ENCODE measurements around the gene CROCC.
A peak's percentile ranks its signal among the peaks of the same experiment; 100 is the strongest.
"Not testable (repeated sequence)": the region's sequence is repeated elsewhere in the genome, so short reads cannot be mapped to it uniquely, and the experiment has no call there.

CROCC gene

DNA sequence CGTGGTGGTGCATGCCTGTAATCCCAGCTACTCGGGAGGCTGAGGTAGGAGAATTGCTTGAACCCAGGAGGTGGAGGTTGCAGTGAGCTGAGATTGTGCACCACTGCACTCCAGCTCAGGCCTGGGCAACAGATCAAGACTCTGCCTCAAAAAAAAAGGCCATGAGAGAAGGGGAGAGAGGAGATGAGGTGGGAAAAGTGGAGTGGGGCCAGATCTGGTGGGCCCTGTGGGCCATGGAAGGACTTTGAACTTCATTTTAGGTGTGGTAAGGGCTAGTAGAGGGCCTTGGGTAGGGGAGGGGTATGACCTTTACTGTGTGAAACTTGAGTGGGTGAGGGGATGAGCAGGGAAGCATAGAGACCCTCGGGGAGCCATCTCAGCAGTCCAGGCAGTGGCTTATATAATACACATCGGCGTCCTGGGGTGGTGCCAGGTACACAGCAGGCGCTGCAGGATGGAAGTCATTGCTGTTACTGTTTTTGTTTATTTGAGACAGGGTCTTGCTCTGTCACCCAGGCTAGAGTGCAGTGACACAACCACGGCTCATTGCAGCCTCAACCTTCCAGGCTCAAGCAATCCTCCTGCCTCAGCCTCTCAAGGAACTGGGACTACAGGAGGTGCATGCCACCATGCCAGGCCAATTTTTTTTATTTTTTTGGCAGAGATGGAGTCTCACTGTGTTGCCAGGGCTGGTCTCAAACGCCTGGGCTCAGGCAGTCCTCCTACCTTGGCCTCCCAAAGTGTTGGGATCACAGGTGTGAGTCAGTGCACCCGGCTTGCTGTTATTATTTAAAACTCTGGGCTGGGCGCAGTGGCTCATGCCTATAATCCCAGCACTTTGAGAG, 5.5 kb upstream of the CROCC start:
- DNase-seq = not testable (repeated sequence)

DNA sequence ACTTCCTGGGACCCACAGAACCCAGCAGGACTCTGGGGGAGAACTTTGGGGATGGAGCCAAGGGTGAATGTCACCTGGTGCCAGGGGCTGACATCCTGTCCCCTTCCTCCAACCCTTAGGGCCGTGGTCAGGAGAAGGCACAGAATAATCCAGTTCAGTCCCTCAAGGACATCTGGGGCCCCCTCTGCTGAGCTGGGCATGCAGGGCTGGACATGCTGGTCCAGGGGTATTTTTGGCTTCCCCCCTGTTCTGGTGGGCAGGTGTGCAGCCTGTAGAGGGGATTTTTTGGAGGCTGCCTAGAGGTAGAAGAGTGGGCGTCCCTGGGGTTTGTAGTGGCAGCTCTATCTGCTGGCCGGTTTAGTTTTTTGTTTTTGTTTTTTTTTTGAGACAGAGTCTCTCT, 3.4 kb upstream of the CROCC start:
- DNase-seq = no peak

DNA sequence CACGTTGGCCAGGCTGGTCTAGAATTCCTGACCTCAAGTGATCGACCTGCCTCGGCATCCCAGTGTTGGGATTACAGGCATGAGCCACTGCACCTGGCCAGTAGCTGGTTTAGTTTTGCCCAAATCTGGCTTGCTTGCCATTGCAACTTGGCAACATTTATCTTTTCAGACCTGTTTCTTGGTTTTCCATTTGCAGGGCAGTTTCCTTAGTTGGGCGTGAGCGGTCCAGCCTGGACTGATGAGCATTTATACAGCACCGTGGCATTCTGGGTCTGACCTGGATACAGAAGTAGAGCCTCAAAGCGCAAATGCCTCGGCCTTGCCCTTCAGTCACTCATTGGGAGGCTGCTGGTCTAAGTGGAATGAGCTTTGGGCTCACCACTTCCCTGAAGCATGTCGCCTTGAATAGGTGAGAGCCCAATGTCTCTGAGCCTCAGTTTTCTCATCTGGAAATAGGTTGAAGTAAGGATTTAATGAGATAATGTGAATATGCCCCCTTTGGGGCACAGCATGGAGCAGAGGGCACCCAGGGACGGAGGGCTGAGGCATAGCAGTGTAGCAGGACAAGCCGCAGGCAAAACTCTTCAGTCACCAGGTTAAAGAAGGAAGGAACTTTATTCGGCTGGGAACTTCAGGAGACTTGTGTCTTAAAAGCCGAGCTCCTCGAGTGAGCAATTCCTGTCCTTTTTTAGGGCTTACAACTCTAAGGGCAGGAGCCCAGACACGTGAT, 2.6 kb upstream of the CROCC start:
- not testable (repeated sequence) for DNase-seq

DNA sequence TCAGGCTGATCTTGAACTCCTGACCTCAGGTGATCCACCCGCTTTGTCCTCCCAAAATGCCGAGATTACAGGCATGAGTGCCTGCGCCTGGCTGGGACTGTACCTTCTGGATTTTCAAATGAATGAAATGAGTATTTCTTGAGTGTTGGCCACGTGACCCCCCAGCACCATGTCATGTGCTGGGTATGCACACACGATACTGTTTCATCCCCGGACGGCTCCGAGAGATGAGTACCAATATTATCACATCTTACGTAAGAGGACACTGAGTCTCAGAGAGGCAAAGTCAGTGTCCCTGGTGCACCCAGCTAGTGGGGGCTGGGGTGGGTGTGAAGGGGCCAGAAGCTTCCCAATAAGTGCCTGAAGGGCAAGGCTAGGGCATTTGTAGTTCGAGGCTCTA, 780 bp upstream of the CROCC start:
- DNase-seq = no peak

DNA sequence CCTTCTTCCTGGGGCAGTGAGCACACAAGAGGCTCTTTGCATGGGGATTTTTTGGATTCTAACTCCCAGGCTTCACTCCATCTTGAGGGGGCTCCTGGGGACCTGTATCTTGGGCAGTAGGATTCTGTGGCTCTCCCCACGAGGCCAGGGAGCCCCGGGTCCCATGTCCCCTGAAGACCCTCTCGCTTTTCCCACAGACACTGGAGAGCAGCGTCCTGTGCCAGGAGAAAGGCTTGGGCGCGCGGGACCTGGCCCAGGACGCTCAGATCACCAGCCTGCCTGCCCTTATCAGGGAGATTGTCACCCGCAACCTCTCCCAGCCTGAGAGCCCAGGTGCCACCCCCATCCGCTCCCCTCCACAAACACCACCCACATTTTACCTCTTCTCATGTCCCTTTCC, 735 bp downstream of the CROCC start:
- DNase-seq = no peak

- DNase-seq = no peak
These were observed 1.2 kb downstream of the CROCC start for GRCh38 chr1:16922885-16923431.

- no peak for DNase-seq
These were observed 2.6 kb downstream of the CROCC start for GRCh38 chr1:16924216-16924918.

DNA sequence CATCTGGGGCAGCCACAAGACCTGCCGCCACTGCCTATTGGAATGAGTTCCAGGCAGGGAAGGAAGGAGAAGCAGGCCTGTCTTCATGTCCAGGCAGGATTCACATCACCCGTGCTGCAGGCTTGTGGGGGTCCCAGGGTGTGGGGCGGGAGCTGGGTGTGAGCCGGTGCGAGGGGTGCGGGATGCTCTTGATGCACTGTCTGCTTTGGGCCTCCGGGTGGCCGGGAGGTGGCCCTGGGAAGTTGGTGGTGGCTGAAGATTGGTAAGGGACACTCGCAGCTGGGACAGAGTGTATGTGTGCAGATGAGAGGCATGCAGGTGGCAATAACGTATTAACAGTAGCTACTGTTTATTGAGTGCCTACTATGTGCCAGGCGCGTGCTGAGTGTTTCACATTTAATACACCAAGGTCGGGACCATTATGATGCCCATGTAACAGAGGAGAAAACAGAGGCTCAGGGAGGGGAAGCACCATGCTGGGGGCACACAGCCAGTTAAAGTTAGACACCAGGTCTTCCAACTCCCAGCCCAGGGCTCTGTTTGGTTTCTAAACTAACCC, 3.3 kb downstream of the CROCC start:
- DNase-seq = no peak

DNA sequence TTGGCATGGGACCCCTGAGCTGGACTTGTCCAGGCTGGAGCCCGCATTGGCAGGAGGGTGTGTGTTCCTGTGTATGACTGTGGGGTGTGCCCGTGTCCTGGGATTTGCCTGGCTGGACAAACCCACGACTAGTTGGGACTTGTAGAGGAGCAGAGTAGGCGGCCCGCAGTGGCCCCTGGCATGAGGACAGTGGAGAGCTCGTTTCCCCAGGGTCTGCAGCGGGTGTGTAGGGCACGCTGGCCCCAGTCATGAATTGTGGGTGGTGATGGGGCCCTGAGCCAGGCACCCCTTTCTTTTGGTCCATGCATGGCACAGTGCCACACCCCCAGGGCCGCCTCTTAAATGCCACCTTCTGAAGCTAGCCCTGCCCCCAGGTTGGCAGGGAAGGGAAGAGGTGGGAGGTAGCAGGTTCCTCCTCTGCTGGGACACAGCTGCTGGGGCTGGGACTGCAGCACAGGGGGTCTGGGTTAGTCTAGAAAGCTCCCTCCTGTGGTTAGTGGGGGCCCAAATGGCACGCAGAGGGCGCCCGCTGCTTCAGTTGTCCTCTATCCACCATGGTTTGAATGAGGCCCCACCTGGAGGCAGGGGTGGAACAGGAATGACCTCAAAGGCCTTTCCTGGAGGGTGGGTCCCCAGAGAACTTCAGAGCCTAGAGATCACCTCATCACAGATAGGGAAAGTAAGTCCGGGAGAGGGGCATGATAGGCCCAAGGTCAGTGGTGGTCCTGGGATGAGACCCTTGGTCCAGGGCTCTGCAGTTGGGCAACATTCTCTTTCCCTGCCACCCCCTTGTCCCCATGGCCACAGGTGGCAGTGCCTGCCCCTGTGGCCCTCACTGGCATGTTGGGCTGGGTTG, 4.1 kb downstream of the CROCC start:
- DNase-seq = no peak

DNA sequence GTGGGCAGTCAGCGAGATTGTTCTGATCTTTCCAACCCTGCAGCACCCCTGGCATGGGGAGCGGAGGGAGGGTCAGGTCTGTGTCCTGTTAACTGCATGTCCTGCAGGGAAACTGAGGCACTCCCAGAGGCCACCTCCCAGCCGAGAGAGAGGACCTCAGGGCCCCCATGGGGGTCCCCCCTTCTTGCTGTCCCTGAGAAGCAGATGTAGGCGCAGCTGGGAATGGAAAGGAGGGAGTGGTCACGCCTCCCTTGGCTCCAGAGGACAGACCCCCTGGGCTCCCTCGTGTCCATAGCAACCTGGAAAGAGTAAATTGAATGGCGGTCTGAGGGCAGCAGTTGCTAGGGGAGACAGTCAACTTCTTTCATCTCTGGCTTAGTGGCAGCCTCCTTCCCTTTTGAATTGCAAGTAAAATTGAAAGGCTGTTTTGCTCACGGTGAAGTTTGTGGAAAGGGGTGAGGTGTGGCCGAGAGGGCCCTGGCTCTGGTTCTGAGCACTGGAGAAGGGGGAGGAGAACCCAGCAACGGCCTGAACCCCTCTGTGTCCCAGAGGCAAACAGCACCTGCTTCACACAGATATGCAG, 4.9 kb downstream of the CROCC start:
- peak; percentile 98 for DNase-seq

DNA sequence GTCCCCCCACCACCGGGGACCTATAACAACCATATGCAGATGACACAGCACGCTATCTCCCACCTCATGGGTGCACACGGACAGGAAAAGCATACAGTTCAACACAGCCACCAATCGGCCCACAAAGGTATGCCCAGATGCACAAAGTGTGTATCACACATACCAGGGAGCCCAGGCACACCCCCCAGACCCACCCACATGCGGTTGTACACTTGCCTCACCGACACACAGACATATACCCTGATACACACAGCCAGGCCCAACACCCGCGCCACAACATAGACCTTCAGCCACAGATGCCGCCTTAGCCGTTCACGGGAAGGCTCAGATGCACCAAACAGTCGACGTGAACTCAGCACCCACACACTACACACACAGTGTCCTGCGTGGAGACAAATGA, 5.5 kb downstream of the CROCC start:
- DNase-seq = no peak

DNA sequence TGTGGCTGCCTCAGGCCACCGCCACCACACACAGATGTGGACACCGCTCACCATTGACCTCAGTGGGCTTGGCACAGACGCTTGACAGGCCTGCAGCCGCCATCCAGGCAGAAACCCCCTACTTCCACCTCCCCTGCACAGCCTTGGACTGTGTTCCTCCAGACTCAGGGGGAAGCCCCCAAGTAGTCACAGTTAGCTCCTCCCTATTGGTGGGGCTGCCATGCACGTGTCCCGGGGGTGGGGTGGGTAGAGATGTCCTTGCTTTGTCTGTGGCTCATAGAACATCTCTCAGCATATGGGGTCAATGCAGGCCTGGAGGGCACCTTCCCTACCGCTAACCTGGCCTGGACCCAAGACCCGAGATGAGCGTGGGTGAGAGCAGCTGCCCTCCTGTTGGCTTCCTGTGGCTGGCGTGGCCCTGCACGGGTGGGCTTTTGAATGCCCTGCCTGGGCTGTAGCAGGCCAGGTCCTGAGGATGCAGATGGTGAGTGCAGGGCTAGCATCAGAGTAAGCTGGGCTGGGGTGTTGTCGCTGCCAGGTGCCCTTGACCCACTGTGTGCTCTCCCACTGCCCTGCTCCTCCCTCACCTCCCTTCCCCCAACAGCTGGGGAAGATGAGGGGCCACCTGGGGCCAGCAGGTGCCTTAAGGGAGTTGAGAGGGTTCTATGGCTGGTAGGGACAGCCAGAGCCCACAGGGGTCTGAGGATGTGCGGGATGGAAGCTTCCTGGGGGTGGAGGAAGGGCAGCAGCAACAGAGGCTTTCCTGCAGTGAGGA, 6.2 kb downstream of the CROCC start:
- no peak for DNase-seq

DNA sequence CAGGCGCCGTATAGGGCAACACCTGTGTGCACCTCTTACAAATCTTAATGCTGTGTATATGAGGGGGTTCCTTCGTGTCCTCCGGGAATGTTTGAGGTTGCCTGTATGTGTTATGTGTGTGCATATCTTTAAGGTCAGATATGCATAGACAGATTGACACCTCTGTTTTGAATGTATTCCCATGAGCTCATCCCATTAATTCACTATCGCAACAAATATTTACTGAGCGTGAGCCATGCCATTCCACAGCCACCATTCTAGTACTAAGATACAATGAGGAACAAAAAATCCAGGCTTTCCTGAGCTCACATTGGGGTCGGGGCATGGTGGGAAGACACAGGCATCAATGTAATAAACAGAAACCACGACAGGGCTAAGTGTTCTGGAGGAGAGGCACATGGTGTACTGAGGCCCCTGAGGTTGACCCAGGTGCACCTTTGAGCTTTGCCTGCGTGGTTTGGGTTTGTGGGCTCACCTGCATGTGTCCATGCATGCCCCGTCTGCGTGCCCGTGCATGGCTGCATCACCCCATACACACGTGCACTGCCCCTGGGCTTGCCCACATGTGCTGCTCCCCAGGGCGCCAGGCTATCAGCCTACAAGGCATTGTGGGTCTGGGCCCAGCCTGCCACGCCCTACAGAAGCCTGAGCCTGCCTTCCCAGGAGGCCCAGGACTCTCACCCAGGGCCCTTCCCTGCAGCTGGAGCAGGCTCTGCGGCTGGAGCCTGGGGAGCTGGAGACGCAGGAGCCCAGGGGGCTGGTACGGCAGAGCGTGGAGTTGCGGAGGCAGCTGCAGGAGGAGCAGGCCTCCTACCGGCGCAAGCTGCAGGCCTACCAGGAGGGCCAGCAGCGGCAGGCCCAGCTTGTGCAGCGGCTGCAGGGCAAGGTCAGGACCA, 7.7 kb downstream of the CROCC start:
- not testable (repeated sequence) for DNase-seq

GRCh38 chr1:16931206-16931934, 9.6 kb downstream of the CROCC start:
- DNase-seq = not testable (repeated sequence)

DNA sequence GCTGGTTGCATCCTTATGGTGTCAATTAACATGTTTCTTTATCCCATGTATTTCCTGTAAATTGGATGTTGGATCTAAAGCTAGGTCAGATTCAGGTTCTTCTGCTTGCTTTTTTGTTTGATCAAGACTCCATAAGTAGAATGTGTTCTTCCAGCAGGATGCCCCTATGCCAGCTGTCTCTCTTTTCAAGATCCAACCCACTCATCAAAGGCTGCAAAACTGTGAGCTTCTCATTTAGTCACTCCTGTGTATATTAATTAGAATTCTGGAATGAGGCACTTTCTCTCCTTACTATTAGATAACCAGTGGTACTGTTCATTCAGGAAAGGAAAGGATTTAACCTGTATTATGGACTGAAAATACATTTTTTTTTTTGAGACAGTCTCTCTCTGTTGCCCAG, 12.2 kb downstream of the CROCC start:
- DNase-seq = not testable (repeated sequence)

- not testable (repeated sequence) for DNase-seq
These were observed 14.8 kb downstream of the CROCC start for GRCh38 chr1:16936580-16936979.

DNA sequence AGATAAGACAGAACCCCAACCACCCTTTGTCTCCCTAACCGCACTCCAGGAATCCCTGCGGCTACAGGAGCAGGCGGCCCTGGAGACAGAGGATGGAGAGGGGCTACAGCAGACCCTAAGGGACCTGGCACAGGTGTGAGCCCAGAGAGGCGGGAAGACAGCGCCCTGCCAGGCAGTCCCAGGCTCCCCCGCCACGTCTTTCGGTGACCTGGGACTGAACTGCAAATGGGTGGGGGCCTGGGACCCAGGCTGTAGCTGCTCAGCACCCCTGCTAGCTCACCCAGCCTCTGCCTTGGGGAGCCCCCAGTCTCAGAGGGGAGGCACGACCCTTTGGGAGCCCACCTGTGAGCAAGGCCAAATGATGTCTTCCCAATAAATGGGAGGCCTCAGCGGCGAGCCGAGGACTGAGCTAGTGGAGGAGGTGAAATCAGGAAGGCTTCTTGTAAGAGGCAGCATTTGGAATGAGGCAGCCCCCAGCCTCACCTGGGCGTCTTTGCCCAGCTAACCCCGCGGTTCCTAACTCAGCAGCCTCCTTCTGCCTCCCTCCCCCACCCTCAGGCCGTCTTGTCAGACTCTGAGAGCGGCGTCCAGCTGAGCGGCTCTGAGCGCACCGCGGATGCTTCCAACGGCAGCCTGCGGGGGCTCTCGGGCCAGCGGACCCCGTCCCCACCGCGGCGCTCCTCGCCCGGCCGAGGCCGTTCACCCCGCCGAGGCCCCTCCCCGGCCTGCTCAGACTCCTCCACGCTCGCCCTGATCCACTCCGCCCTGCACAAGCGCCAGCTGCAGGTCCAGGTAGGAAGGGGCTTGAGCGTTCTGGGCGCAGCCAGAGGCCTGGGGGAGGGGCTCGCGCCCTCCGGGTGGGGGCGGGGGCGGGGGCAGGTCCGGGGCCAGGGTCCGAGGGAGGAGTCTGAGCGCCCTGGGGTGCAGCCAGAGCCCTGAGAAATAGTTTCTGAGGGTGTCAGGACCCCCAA, 16.9 kb downstream of the CROCC start:
- DNase-seq = no peak
